Fibroblast of lung (primary cell): ENCODE results near the gene CCDC138. TPM values are rescaled to one million over a fixed set of nuclear protein-coding genes. Genes with fewer than 3 reads are reported as not detected.

Source experiments
- DNase-seq, 2 donors: peaks; one replicate each; pipeline versions ENCODE4 v3.0.0 to v3.0.0-alpha.2; 2010; ENCODE audit warnings: low read depth in 2 of 2
- H2AFZ ChIP-seq: 2 replicates; pipeline ENCODE4 v1.5.1; 2012; ENCODE audit warnings: low read length, control low read depth, inconsistent platforms
- H3K27ac ChIP-seq: 2 replicates; pipeline ENCODE4 v1.5.1; 2011; ENCODE audit warnings: low read length, control low read depth; ENCODE audit not compliant: insufficient read depth
- H3K27me3 ChIP-seq: 2 replicates; pipeline ENCODE4 v1.5.1; 2011; ENCODE audit warnings: mild to moderate bottlenecking, low read length; ENCODE audit not compliant: control insufficient read depth, insufficient read depth
- H3K36me3 ChIP-seq: 2 replicates; pipeline ENCODE4 v1.5.1; 2011; ENCODE audit warnings: low read length; ENCODE audit not compliant: control insufficient read depth, insufficient read depth
- H3K4me1 ChIP-seq: 2 replicates; pipeline ENCODE4 v1.5.1; 2011; ENCODE audit warnings: low read length; ENCODE audit not compliant: control insufficient read depth, insufficient read depth; ENCODE audit errors: extremely low read depth
- H3K4me2 ChIP-seq: 2 replicates; pipeline ENCODE4 v1.5.1; 2011; ENCODE audit warnings: low read length, control low read depth; ENCODE audit not compliant: insufficient read depth; ENCODE audit errors: extremely low read depth
- H3K4me3 ChIP-seq, 4 experiments: fragments of 200-600 bp in 1 of 4; sonication (generic) in 1 of 4; replicated peaks in 1 of 4; 2 replicates each; pipeline ENCODE4 v1.5.1; 2011 to 2016; ENCODE audit warnings: low read length in 4 of 4, low read depth in 3 of 4, mild to moderate bottlenecking in 3 of 4, control low read depth in 2 of 4, inconsistent platforms in 1 of 4, mixed read lengths in 1 of 4; ENCODE audit not compliant: insufficient read depth in 1 of 4; ENCODE audit errors: control extremely low read depth in 1 of 4
- H3K79me2 ChIP-seq: 2 replicates; pipeline ENCODE4 v1.5.1; 2012; ENCODE audit warnings: mild to moderate bottlenecking, low read length, inconsistent platforms; ENCODE audit not compliant: control insufficient read depth, insufficient read depth
- H3K9ac ChIP-seq: 2 replicates; pipeline ENCODE4 v1.5.1; 2011; ENCODE audit warnings: mild to moderate bottlenecking, low read length, control low read depth; ENCODE audit not compliant: insufficient read depth
- H3K9me3 ChIP-seq: 2 replicates; pipeline ENCODE4 v1.5.1; 2012; ENCODE audit warnings: low read depth, low read length; ENCODE audit not compliant: control insufficient read depth, insufficient read depth
- H4K20me1 ChIP-seq: 2 replicates; pipeline ENCODE4 v1.5.1; 2011; ENCODE audit warnings: low read length; ENCODE audit not compliant: control insufficient read depth, insufficient read depth; ENCODE audit errors: extremely low read depth
- CTCF ChIP-seq, 2 donors: IDR thresholded peaks in 1 of 2; conservative IDR thresholded peaks in 1 of 2; 1 replicate in 1 of 2; 2 replicates in 1 of 2; pipeline ENCODE4 v1.5.1; 2011 to 2012; ENCODE audit warnings: low read length in 2 of 2, control low read depth in 1 of 2, inconsistent platforms in 1 of 2, low read depth in 1 of 2, mild to moderate bottlenecking in 1 of 2
- EZH2 ChIP-seq: IDR thresholded peaks from 2 replicates; pipeline ENCODE4 v1.5.1; 2012; ENCODE audit warnings: low read length, control low read depth, mild to moderate bottlenecking; ENCODE audit errors: missing control alignments
- polyA plus RNA-seq, 2 donors: library from polyadenylated mRNA; depleted of rRNA in 1 of 2; stranded (reverse) in 1 of 2; unstranded in 1 of 2; fragments of >200 nt; gene quantifications; 2 replicates each; pipeline ENCODE4 v1.2.1, GENCODE V29; 2011 to 2012; ENCODE audit warnings: missing spikeins in 1 of 2
- total RNA-seq: library from RNA; depleted of rRNA; stranded (reverse); fragments of >200 nt; gene quantifications from 2 replicates; pipeline ENCODE4 v1.2.1, GENCODE V29; 2014

CCDC138 gene
- total and polyA plus RNA-seq, 2 donors (not counting 1 experiment from before 2014, with no cell fraction given) = 1.7 to 3.3 TPM

GRCh38 chr2:108823286-108823685 lies 36.7 kb downstream of the CCDC138 start:
- no peak overlapping the region for H3K4me3 ChIP-seq
- no peak overlapping the region for H2AFZ ChIP-seq
- no peaks in the 10 kb centered on the region for H3K36me3 ChIP-seq
- no peak overlapping the region for H3K9ac ChIP-seq
- H3K4me2 ChIP-seq = no peak overlapping the region
- H4K20me1 ChIP-seq = no peaks in the 10 kb centered on the region
- no peaks in the 10 kb centered on the region for H3K4me1 ChIP-seq
- no peaks in the 10 kb centered on the region for H3K9me3 ChIP-seq
- H3K27me3 ChIP-seq = no peaks in the 10 kb centered on the region
- TF ChIP-seq EZH2 (no peak), CTCF (conservative IDR thresholded peaks at IDR 0.05 in 1 of 2, IDR thresholded peaks at IDR 0.05 in 1 of 2; ENCODE audit: low read depth in 1 of 2, low read length in 2 of 2) (no peak)
- no peak for DNase-seq
- no peak overlapping the region for H3K27ac ChIP-seq
- no peaks in the 10 kb centered on the region for H3K79me2 ChIP-seq

- Histone ChIP-seq H3K36me3 (no peaks in the 10 kb centered on the region), H3K9ac (no peak overlapping the region), H3K4me1 (no peaks in the 10 kb centered on the region), H2AFZ (no peak overlapping the region), H3K4me3 (no peak overlapping the region), H3K79me2 (no peaks in the 10 kb centered on the region), H3K27me3 (no peaks in the 10 kb centered on the region), H3K4me2 (no peak overlapping the region), H3K27ac (no peak overlapping the region), H3K9me3 (no peaks in the 10 kb centered on the region), H4K20me1 (no peaks in the 10 kb centered on the region)
- TF ChIP-seq EZH2 (no peak), CTCF (conservative IDR thresholded peaks at IDR 0.05 in 1 of 2, IDR thresholded peaks at IDR 0.05 in 1 of 2; ENCODE audit: low read depth in 1 of 2, low read length in 2 of 2) (no peak)
- DNase-seq = no peak
Observed at GRCh38 chr2:108824316-108825070, 37.9 kb downstream of the CCDC138 start.

- DNase-seq = peak in 1 of 2 donors; percentile 34
- Histone ChIP-seq H3K4me1 (no peaks in the 10 kb centered on the region), H3K4me3 (no peak overlapping the region), H4K20me1 (no peaks in the 10 kb centered on the region), H3K79me2 (no peaks in the 10 kb centered on the region), H3K9ac (no peak overlapping the region), H3K27ac (no peak overlapping the region), H3K4me2 (no peak overlapping the region), H3K9me3 (no peaks in the 10 kb centered on the region), H3K36me3 (no peaks in the 10 kb centered on the region), H3K27me3 (no peaks in the 10 kb centered on the region), H2AFZ (no peak overlapping the region)
- TF ChIP-seq EZH2 (no peak), CTCF (conservative IDR thresholded peaks at IDR 0.05 in 1 of 2, IDR thresholded peaks at IDR 0.05 in 1 of 2; ENCODE audit: low read depth in 1 of 2, low read length in 2 of 2) (no peak)
Observed at GRCh38 chr2:108825254-108825653, 38.7 kb downstream of the CCDC138 start.
